Ectodermal cell (in vitro differentiated cells): Measurements from ENCODE around the gene PHGDH.
"Not testable (repeated sequence)": the region's sequence is repeated elsewhere in the genome, so short reads cannot be mapped to it uniquely, and the experiment has no call there.

Experiments used
- H3K27ac ChIP-seq: 2 replicates; pipeline ENCODE4 v1.7.0; 2013; ENCODE audit warnings: mild to moderate bottlenecking, low read depth, low read length; ENCODE audit not compliant: insufficient read depth, poor library complexity, severe bottlenecking
- H3K27me3 ChIP-seq: 2 replicates; pipeline ENCODE4 v1.7.0; 2013; ENCODE audit warnings: mild to moderate bottlenecking, low read length; ENCODE audit not compliant: insufficient read depth, control insufficient read depth, poor library complexity, severe bottlenecking
- H3K36me3 ChIP-seq: one replicate; pipeline ENCODE4 v1.7.0; 2013; ENCODE audit warnings: low read length; ENCODE audit not compliant: control insufficient read depth, insufficient read depth
- H3K4me1 ChIP-seq: one replicate; pipeline ENCODE4 v1.7.0; 2013; ENCODE audit warnings: low read length; ENCODE audit not compliant: control insufficient read depth, insufficient read depth
- H3K4me3 ChIP-seq: 2 replicates; pipeline ENCODE4 v1.7.0; 2013; ENCODE audit warnings: low read depth, low read length, control low read depth; ENCODE audit not compliant: insufficient read depth
- H3K9me3 ChIP-seq: 2 replicates; pipeline ENCODE4 v1.7.0; 2013; ENCODE audit warnings: mild to moderate bottlenecking, low read length, moderate library complexity; ENCODE audit not compliant: control insufficient read depth
- WGBS, 2 experiments: methylation state at CpG; one replicate each; pipeline ENCODE4 v1.1.7; 2013; ENCODE audit warnings: missing lambda C conversion rate in 2 of 2; 5-methylcytosine and 5-hydroxymethylcytosine counted together

PHGDH gene

GRCh38 chr1:119784191-119784781 is 72.6 kb downstream of the PHGDH start:
- Histone ChIP-seq H3K9me3 (no peaks in the 10 kb centered on the region), H3K4me3 (no peak overlapping the region), H3K27me3 (no peaks in the 10 kb centered on the region), H3K36me3 (no peaks in the 10 kb centered on the region), H3K27ac (no peak overlapping the region), H3K4me1 (peaks cover 24% of the 10 kb centered on the region)
- 97 to 99% methylated on average over 3 of the region's 3 CpGs for WGBS, 2 experiments

DNA sequence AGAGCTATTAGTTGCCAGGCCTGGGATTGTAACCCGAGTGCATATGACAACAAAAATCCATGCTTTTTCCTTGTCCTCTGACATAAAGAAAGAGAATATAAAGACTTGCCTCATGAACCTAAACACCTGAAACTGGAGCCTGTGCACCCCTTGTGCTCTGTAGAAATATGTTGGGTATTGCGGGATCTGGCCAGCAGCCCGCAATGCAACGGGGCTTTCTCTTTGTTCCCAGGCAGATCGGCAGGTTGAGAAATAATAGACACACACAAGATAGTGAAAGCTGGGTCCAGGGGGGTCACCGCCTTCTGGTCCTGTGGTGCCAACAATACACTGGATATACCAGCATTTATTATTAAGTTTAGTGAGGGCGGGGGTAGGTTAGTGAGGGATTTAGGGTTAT is 74.3 kb downstream of the PHGDH start:
- not testable (repeated sequence) for H3K9me3 ChIP-seq, H3K27ac ChIP-seq, H3K36me3 ChIP-seq, H3K4me3 ChIP-seq, H3K27me3 ChIP-seq
- H3K4me1 ChIP-seq: peaks cover 28% of the 10 kb centered on the region
- 93 to 95% methylated on average over 3 to 5 of the region's 7 CpGs for WGBS, 2 experiments

DNA sequence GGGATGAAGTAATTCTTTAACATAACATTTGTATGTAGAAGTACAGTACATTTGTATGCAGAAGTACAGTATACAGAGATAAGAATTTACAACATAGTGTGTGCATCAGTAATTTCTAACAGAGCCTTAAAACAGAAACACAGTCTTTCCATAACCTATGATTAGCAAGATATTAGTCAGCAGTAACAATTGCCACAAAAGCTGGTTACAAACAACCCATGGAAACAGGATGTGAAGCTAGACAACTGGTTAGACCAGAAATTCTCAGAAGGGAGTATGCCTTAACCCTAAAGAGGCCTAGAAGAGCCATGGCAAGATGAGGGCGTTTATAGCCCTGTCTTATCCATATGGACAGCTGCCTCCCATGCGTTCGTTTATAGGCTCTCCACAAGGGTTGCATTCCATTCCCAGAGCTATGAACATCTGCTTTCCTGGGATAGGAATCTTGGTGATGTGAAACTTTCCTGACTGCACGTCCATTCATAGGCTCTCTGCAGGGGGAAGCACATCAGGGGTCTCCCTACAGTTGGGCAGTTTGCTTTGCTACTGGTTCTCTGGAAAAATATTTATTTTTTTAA is 74.8 kb downstream of the PHGDH start:
- H3K4me3 ChIP-seq, H3K9me3 ChIP-seq, H3K36me3 ChIP-seq, H3K27ac ChIP-seq, H3K27me3 ChIP-seq: not testable (repeated sequence)
- peaks cover 28% of the 10 kb centered on the region for H3K4me1 ChIP-seq
- 83 to 87% methylated on average over 4 of the region's 4 CpGs for WGBS, 2 experiments

DNA sequence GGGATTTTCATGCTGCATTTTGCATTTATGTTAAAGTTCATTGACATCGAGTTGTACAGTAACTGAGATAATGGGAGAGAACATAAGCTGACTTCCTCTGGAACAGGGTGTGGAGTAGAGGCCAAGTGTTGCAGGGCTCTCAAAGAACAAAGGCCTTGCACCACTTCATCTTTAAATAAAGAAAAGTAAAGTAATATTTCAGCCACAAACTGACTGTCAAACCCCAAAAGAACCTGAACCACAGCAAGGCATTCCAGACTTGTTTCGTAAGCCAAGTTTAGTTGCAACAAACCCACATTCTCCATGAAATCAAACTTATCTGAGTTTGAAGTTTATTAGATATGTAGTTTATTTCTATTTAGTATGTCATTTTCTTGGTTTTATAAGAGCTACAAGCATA is 76.0 kb downstream of the PHGDH start:
- H3K9me3 ChIP-seq: no peaks in the 10 kb centered on the region
- no peak overlapping the region for H3K4me3 ChIP-seq
- no peak overlapping the region for H3K27ac ChIP-seq
- WGBS, 2 experiments: 0 to 50% methylated on average over 1 to 2 of the region's 2 CpGs
- no peaks in the 10 kb centered on the region for H3K27me3 ChIP-seq
- H3K36me3 ChIP-seq: no peaks in the 10 kb centered on the region
- peaks cover 21% of the 10 kb centered on the region for H3K4me1 ChIP-seq

GRCh38 chr1:119790451-119791198 is 78.9 kb downstream of the PHGDH start:
- 73 to 76% methylated on average over 9 of the region's 9 CpGs for WGBS, 2 experiments
- Histone ChIP-seq H3K9me3 (no peaks in the 10 kb centered on the region), H3K27me3 (no peaks in the 10 kb centered on the region), H3K36me3 (no peaks in the 10 kb centered on the region), H3K27ac (no peak overlapping the region), H3K4me3 (no peak overlapping the region), H3K4me1 (peaks cover 9% of the 10 kb centered on the region)

DNA sequence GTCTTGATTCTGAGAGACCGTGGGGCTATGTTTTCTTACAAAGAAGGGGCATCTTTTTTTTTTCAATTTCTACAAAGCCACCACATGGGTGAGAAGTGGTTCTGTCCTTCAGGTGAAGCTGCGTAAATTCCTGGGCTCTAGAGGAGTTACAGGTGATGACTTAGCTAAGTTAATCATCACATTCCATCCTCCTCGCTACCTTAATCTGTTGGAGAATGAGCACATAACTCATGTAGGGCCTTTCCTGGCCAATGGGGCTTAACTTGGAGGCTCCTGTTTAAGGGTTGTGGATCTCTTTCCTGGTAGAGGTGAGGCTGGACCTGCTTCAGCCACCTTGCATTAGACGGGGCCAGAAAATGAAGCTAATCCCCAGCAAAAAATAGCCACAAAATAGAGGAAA is 79.6 kb downstream of the PHGDH start:
- H3K4me3 ChIP-seq: no peak overlapping the region
- no peaks in the 10 kb centered on the region for H3K27me3 ChIP-seq
- 94 to 97% methylated on average over 4 of the region's 4 CpGs for WGBS, 2 experiments
- H3K9me3 ChIP-seq: no peaks in the 10 kb centered on the region
- no peaks in the 10 kb centered on the region for H3K36me3 ChIP-seq
- H3K27ac ChIP-seq: no peak overlapping the region
- peaks cover 7% of the 10 kb centered on the region for H3K4me1 ChIP-seq
